ENCODE measurements around the gene BEST1.

The BEST1 gene

GRCh38 chr11:61976420-61976800 lies 26.3 kb downstream of the BEST1 start:
- no peak for DNase-seq (ENCODE audit: low read depth)
- TF ChIP-seq CTCF (IDR thresholded peaks at IDR 0.05; ENCODE audit: control insufficient read depth, insufficient read depth, low read depth, low read length, missing control alignments), result no peak
- no peak overlapping the region for H3K4me3 ChIP-seq (ENCODE audit: control insufficient read depth, low read depth, low read length)

- no peak overlapping the region for H3K4me3 ChIP-seq (ENCODE audit: control insufficient read depth, low read depth, low read length)
- no peak for DNase-seq (ENCODE audit: low read depth)
- no peak for TF ChIP-seq CTCF (IDR thresholded peaks at IDR 0.05; ENCODE audit: control insufficient read depth, insufficient read depth, low read depth, low read length, missing control alignments)
Measured at GRCh38 chr11:61976813-61977475, 26.8 kb downstream of the BEST1 start.

GRCh38 chr11:61978703-61979661 lies 28.8 kb downstream of the BEST1 start:
- no peak for TF ChIP-seq CTCF (IDR thresholded peaks at IDR 0.05; ENCODE audit: control insufficient read depth, insufficient read depth, low read depth, low read length, missing control alignments)
- H3K4me3 ChIP-seq (ENCODE audit: control insufficient read depth, low read depth, low read length), result no peak overlapping the region

GRCh38 chr11:61980783-61981541 lies 30.8 kb downstream of the BEST1 start:
- no peak overlapping the region for H3K4me3 ChIP-seq (ENCODE audit: control insufficient read depth, low read depth, low read length)
- no peak for DNase-seq (ENCODE audit: low read depth)
- TF ChIP-seq CTCF (IDR thresholded peaks at IDR 0.05; ENCODE audit: control insufficient read depth, insufficient read depth, low read depth, low read length, missing control alignments), result no peak

More at GRCh38 chr11:61978703-61979661, 28.8 kb downstream of the BEST1 start:
- no peak for DNase-seq (ENCODE audit: low read depth)

- H3K4me3 ChIP-seq (ENCODE audit: control insufficient read depth, low read depth, low read length), result no peak overlapping the region
- DNase-seq (ENCODE audit: low read depth), result no peak
- no peak for TF ChIP-seq CTCF (IDR thresholded peaks at IDR 0.05; ENCODE audit: control insufficient read depth, insufficient read depth, low read depth, low read length, missing control alignments)
Measured at GRCh38 chr11:61983419-61983818, 33.3 kb downstream of the BEST1 start.

- DNase-seq (ENCODE audit: low read depth), result no peak
- no peak for TF ChIP-seq CTCF (IDR thresholded peaks at IDR 0.05; ENCODE audit: control insufficient read depth, insufficient read depth, low read depth, low read length, missing control alignments)
- no peak overlapping the region for H3K4me3 ChIP-seq (ENCODE audit: control insufficient read depth, low read depth, low read length)
Measured at GRCh38 chr11:61985869-61986268, 35.7 kb downstream of the BEST1 start.
